Loucy (cell line): Measurements from ENCODE around the gene MFAP1.

Experiments used
- H2AFZ ChIP-seq: fragments of 200-600 bp; sonication (generic); 2 replicates; pipeline ENCODE4 v1.6.0; 2016; ENCODE audit warnings: antibody characterized with exemption, mild to moderate bottlenecking, low read length, moderate library complexity
- H3F3A ChIP-seq: fragments of 200-600 bp; 2 replicates; pipeline ENCODE4 v1.6.0; 2016; ENCODE audit warnings: antibody characterized with exemption, low read depth, mild to moderate bottlenecking
- H3K27me3 ChIP-seq: fragments of 200-600 bp; sonication (generic); 2 replicates; pipeline ENCODE4 v1.6.1; 2014; ENCODE audit warnings: low read length, mild to moderate bottlenecking; ENCODE audit not compliant: insufficient read depth, poor library complexity, severe bottlenecking
- H3K36me3 ChIP-seq: fragments of 200-600 bp; sonication (generic); 2 replicates; pipeline ENCODE4 v1.6.1; 2016; ENCODE audit warnings: low read length; ENCODE audit not compliant: insufficient read depth
- H3K4me1 ChIP-seq: fragments of 200-600 bp; sonication (generic); 2 replicates; pipeline ENCODE4 v1.5.1; 2014; ENCODE audit warnings: low read length, mild to moderate bottlenecking; ENCODE audit not compliant: insufficient read depth, poor library complexity, severe bottlenecking
- H3K4me2 ChIP-seq: fragments of 200-600 bp; sonication (generic); 2 replicates; pipeline ENCODE4 v1.6.0; 2014; ENCODE audit warnings: antibody characterized with exemption, low read length, low read depth, mild to moderate bottlenecking; ENCODE audit not compliant: poor library complexity, severe bottlenecking
- H3K4me3 ChIP-seq: fragments of 200-600 bp; sonication (generic); 2 replicates; pipeline ENCODE4 v1.5.1; 2014; ENCODE audit warnings: low read length, mild to moderate bottlenecking, mixed read lengths; ENCODE audit not compliant: poor library complexity, severe bottlenecking
- H3K79me2 ChIP-seq: fragments of 200-600 bp; sonication (generic); 2 replicates; pipeline ENCODE4 v1.6.1; 2014; ENCODE audit warnings: low read length; ENCODE audit not compliant: insufficient read depth
- H3K9ac ChIP-seq: fragments of 200-600 bp; sonication (generic); 2 replicates; pipeline ENCODE4 v1.6.0; 2014; ENCODE audit warnings: mild to moderate bottlenecking, low read depth, low read length, moderate library complexity; ENCODE audit not compliant: poor library complexity, severe bottlenecking
- H3K9me2 ChIP-seq: fragments of 200-600 bp; sonication (generic); replicated peaks from 2 replicates; pipeline ENCODE4 v1.6.1; 2016; ENCODE audit warnings: low read depth, low read length, mixed read lengths
- H3K9me3 ChIP-seq: fragments of 200-600 bp; sonication (generic); 2 replicates; pipeline ENCODE4 v1.6.1; 2014; ENCODE audit warnings: mild to moderate bottlenecking, antibody characterized with exemption, low read length, low read depth; ENCODE audit not compliant: insufficient read depth
- H4K20me1 ChIP-seq: fragments of 200-600 bp; sonication (generic); 2 replicates; pipeline ENCODE4 v1.6.0; 2014; ENCODE audit warnings: antibody characterized with exemption, low read length, mild to moderate bottlenecking; ENCODE audit not compliant: insufficient read depth, poor library complexity, severe bottlenecking
- CTCF ChIP-seq: fragments of 200-600 bp; sonication (generic); conservative IDR thresholded peaks from 2 replicates; pipeline ENCODE4 v1.5.1; 2014; ENCODE audit warnings: mild to moderate bottlenecking, antibody characterized with exemption, low read length
- EZH2phosphoT487 ChIP-seq: fragments of 200-600 bp; IDR thresholded peaks from 2 replicates; pipeline ENCODE4 v1.6.1; 2018; ENCODE audit warnings: antibody characterized with exemption, mild to moderate bottlenecking, moderate library complexity, borderline replicate concordance

MFAP1 gene

GRCh38 chr15:43859546-43859945, 35.1 kb upstream of the MFAP1 start:
- Histone ChIP-seq H3K4me3 (no peak overlapping the region), H3K4me1 (no peaks in the 10 kb centered on the region), H3K4me2 (no peak overlapping the region), H3K79me2 (no peaks in the 10 kb centered on the region), H3K9me3 (no peaks in the 10 kb centered on the region), H3K36me3 (peaks cover 62% of the 10 kb centered on the region), H3F3A (no peaks in the 10 kb centered on the region), H3K9me2 (no peaks in the 10 kb centered on the region), H2AFZ (no peak overlapping the region), H3K27me3 (no peaks in the 10 kb centered on the region), H3K9ac (no peak overlapping the region), H4K20me1 (no peaks in the 10 kb centered on the region)
- TF ChIP-seq CTCF (no peak), EZH2phosphoT487 (no peak)

GRCh38 chr15:43854801-43855200, 30.3 kb upstream of the MFAP1 start:
- H3K4me3 ChIP-seq = no peak overlapping the region
- no peaks in the 10 kb centered on the region for H3K4me1 ChIP-seq
- TF ChIP-seq EZH2phosphoT487 = no peak
- no peak for TF ChIP-seq CTCF
- no peaks in the 10 kb centered on the region for H4K20me1 ChIP-seq
- H3F3A ChIP-seq = no peaks in the 10 kb centered on the region
- no peaks in the 10 kb centered on the region for H3K9me2 ChIP-seq
- H3K36me3 ChIP-seq = peaks cover 70% of the 10 kb centered on the region
- H3K27me3 ChIP-seq = no peaks in the 10 kb centered on the region
- H3K9ac ChIP-seq = no peak overlapping the region
- no peak overlapping the region for H2AFZ ChIP-seq
- no peak overlapping the region for H3K4me2 ChIP-seq
- no peaks in the 10 kb centered on the region for H3K9me3 ChIP-seq
- no peaks in the 10 kb centered on the region for H3K79me2 ChIP-seq

- Histone ChIP-seq H3K9me3 (no peaks in the 10 kb centered on the region), H3K36me3 (peaks cover 65% of the 10 kb centered on the region; the same call in 1 of the 2 replicates), H3K79me2 (no peaks in the 10 kb centered on the region), H2AFZ (no peak overlapping the region), H3K27me3 (no peaks in the 10 kb centered on the region), H3K9ac (no peak overlapping the region), H3K4me2 (no peak overlapping the region), H3K4me3 (no peak overlapping the region), H4K20me1 (no peaks in the 10 kb centered on the region), H3K9me2 (no peaks in the 10 kb centered on the region), H3F3A (no peaks in the 10 kb centered on the region), H3K4me1 (no peaks in the 10 kb centered on the region)
- TF ChIP-seq CTCF (no peak), EZH2phosphoT487 (no peak)
Observed at GRCh38 chr15:43852607-43853006, 28.1 kb upstream of the MFAP1 start.
